Astrocyte (in vitro differentiated cells and primary cell): ENCODE data around the gene NSMCE3. TPM values are rescaled to one million over a fixed set of nuclear protein-coding genes. Genes with fewer than 3 reads are reported as not detected.

Experiments
- DNase-seq: peaks from one replicate; pipeline ENCODE4 v3.0.0-alpha.2; 2010; ENCODE audit warnings: low read depth
- FAIRE-seq: peaks from 2 replicates; lab custom pipeline; 2011; peaks lifted over from hg19 to GRCh38; lab: Jason Lieb, UNC
- H2AFZ ChIP-seq: 2 replicates; pipeline ENCODE4 v1.6.0; 2012; ENCODE audit warnings: low read depth, low read length, inconsistent platforms
- H3K27ac ChIP-seq: 2 replicates; pipeline ENCODE4 v1.5.1; 2011; ENCODE audit warnings: low read depth, low read length, inconsistent platforms
- H3K27me3 ChIP-seq: 2 replicates; pipeline ENCODE4 v1.6.0; 2011; ENCODE audit warnings: low read length, inconsistent platforms; ENCODE audit not compliant: insufficient read depth
- H3K36me3 ChIP-seq: 2 replicates; pipeline ENCODE4 v1.5.1; 2011; ENCODE audit warnings: low read length, inconsistent platforms; ENCODE audit not compliant: insufficient read depth
- H3K4me1 ChIP-seq: 2 replicates; pipeline ENCODE4 v1.5.1; 2011; ENCODE audit warnings: low read length, inconsistent platforms; ENCODE audit not compliant: insufficient read depth
- H3K4me2 ChIP-seq: 2 replicates; pipeline ENCODE4 v1.6.0; 2012; ENCODE audit warnings: low read length, inconsistent platforms
- H3K4me3 ChIP-seq: 2 replicates; pipeline ENCODE4 v1.5.1; 2011; ENCODE audit warnings: low read depth, mild to moderate bottlenecking, low read length, inconsistent platforms; ENCODE audit not compliant: insufficient read depth
- H3K79me2 ChIP-seq: 2 replicates; pipeline ENCODE4 v1.6.0; 2012; ENCODE audit warnings: mild to moderate bottlenecking, low read length, inconsistent platforms; ENCODE audit not compliant: insufficient read depth
- H3K9ac ChIP-seq: 2 replicates; pipeline ENCODE4 v1.6.0; 2012; ENCODE audit warnings: mild to moderate bottlenecking, low read length, inconsistent platforms
- H3K9me3 ChIP-seq: 2 replicates; pipeline ENCODE4 v1.5.1; 2012; ENCODE audit warnings: low read depth, mild to moderate bottlenecking, low read length, inconsistent platforms; ENCODE audit not compliant: insufficient read depth
- H4K20me1 ChIP-seq: 2 replicates; pipeline ENCODE4 v1.6.0; 2012; ENCODE audit warnings: low read length, inconsistent platforms; ENCODE audit not compliant: insufficient read depth
- H3K27ac Mint-ChIP-seq: one replicate; pipeline ENCODE4 v1.8.0; 2021; ENCODE audit warnings: mild to moderate bottlenecking, mixed read lengths; ENCODE audit not compliant: unreplicated experiment
- H3K27me3 Mint-ChIP-seq: one replicate; pipeline ENCODE4 v1.8.0; 2021; ENCODE audit warnings: low read depth, mixed read lengths; ENCODE audit not compliant: unreplicated experiment
- H3K36me3 Mint-ChIP-seq: one replicate; pipeline ENCODE4 v1.8.0; 2021; ENCODE audit warnings: low read depth, mixed read lengths; ENCODE audit not compliant: unreplicated experiment
- H3K4me1 Mint-ChIP-seq: one replicate; pipeline ENCODE4 v1.8.0; 2021; ENCODE audit warnings: low read depth, mixed read lengths; ENCODE audit not compliant: unreplicated experiment
- H3K4me3 Mint-ChIP-seq: one replicate; pipeline ENCODE4 v1.8.0; 2021; ENCODE audit warnings: mild to moderate bottlenecking, moderate library complexity, mixed read lengths; ENCODE audit not compliant: unreplicated experiment
- H3K9me3 Mint-ChIP-seq: one replicate; pipeline ENCODE4 v1.8.0; 2021; ENCODE audit warnings: mild to moderate bottlenecking, mixed read lengths; ENCODE audit not compliant: unreplicated experiment
- CTCF ChIP-seq: IDR thresholded peaks from 2 replicates; pipeline ENCODE4 v1.5.1; 2011; ENCODE audit warnings: low read depth, mild to moderate bottlenecking, inconsistent platforms, low read length, moderate library complexity; ENCODE audit not compliant: insufficient read depth
- EZH2 ChIP-seq: IDR thresholded peaks from 2 replicates; pipeline ENCODE4 v1.6.1; 2012; ENCODE audit warnings: mild to moderate bottlenecking, low read length, inconsistent platforms; ENCODE audit not compliant: insufficient read depth
- total RNA-seq: library from RNA; stranded (reverse); gene quantifications from 2 replicates; pipeline ENCODE4 v1.2.1, GENCODE V29; 2021

NSMCE3 gene
- total RNA-seq, 1 donor from 2014 or later, result 8.3 TPM

- H3K27me3 Mint-ChIP-seq, result no peaks in the 10 kb centered on the region
- no peaks in the 10 kb centered on the region for H3K36me3 ChIP-seq
- TF ChIP-seq EZH2 (no peak), CTCF (no peak)
- DNase-seq (no peak), FAIRE-seq (no peak)
- H3K27ac Mint-ChIP-seq, result no peak overlapping the region
- no peaks in the 10 kb centered on the region for H4K20me1 ChIP-seq
- no peaks in the 10 kb centered on the region for H3K9me3 ChIP-seq
- no peaks in the 10 kb centered on the region for H3K4me1 ChIP-seq
- H2AFZ ChIP-seq, result no peak overlapping the region
- H3K4me1 Mint-ChIP-seq, result no peaks in the 10 kb centered on the region
- no peak overlapping the region for H3K27ac ChIP-seq
- no peak overlapping the region for H3K4me3 ChIP-seq
- no peak overlapping the region for H3K4me3 Mint-ChIP-seq
- no peaks in the 10 kb centered on the region for H3K27me3 ChIP-seq
- no peaks in the 10 kb centered on the region for H3K9me3 Mint-ChIP-seq
- no peak overlapping the region for H3K9ac ChIP-seq
- no peak overlapping the region for H3K4me2 ChIP-seq
- no peaks in the 10 kb centered on the region for H3K79me2 ChIP-seq
- no peaks in the 10 kb centered on the region for H3K36me3 Mint-ChIP-seq
Observed at GRCh38 chr15:29242456-29243242, 27.0 kb downstream of the NSMCE3 start.

GRCh38 chr15:29241207-29241606, 28.4 kb downstream of the NSMCE3 start:
- no peaks in the 10 kb centered on the region for H3K4me1 ChIP-seq
- Mint-ChIP-seq H3K36me3 (no peaks in the 10 kb centered on the region), H3K4me3 (no peak overlapping the region), H3K27me3 (no peaks in the 10 kb centered on the region), H3K4me1 (no peaks in the 10 kb centered on the region), H3K27ac (no peak overlapping the region), H3K9me3 (no peaks in the 10 kb centered on the region)
- DNase-seq, result no peak
- no peaks in the 10 kb centered on the region for H3K79me2 ChIP-seq
- H3K9ac ChIP-seq, result no peak overlapping the region
- FAIRE-seq, result no peak
- H3K4me3 ChIP-seq, result no peak overlapping the region
- H3K27ac ChIP-seq, result no peak overlapping the region
- no peaks in the 10 kb centered on the region for H3K36me3 ChIP-seq
- H4K20me1 ChIP-seq, result no peaks in the 10 kb centered on the region
- no peaks in the 10 kb centered on the region for H3K9me3 ChIP-seq
- H2AFZ ChIP-seq, result no peak overlapping the region
- no peaks in the 10 kb centered on the region for H3K27me3 ChIP-seq
- TF ChIP-seq EZH2, result no peak
- TF ChIP-seq CTCF, result no peak
- no peak overlapping the region for H3K4me2 ChIP-seq

GRCh38 chr15:29239395-29239794, 30.2 kb downstream of the NSMCE3 start:
- H3K4me3 ChIP-seq, result no peak overlapping the region
- H3K27ac Mint-ChIP-seq, result no peak overlapping the region
- DNase-seq (no peak), FAIRE-seq (no peak)
- H3K4me1 ChIP-seq, result no peaks in the 10 kb centered on the region
- no peaks in the 10 kb centered on the region for H3K27me3 ChIP-seq
- no peak overlapping the region for H3K9ac ChIP-seq
- no peaks in the 10 kb centered on the region for H3K79me2 ChIP-seq
- no peaks in the 10 kb centered on the region for H4K20me1 ChIP-seq
- H3K4me3 Mint-ChIP-seq, result no peak overlapping the region
- no peak for TF ChIP-seq CTCF
- TF ChIP-seq EZH2, result no peak
- H3K27ac ChIP-seq, result no peak overlapping the region
- no peaks in the 10 kb centered on the region for H3K9me3 ChIP-seq
- no peaks in the 10 kb centered on the region for H3K36me3 Mint-ChIP-seq
- H3K36me3 ChIP-seq, result no peaks in the 10 kb centered on the region
- H3K9me3 Mint-ChIP-seq, result peaks cover 5% of the 10 kb centered on the region
- no peak overlapping the region for H3K4me2 ChIP-seq
- H3K4me1 Mint-ChIP-seq, result no peaks in the 10 kb centered on the region
- no peak overlapping the region for H2AFZ ChIP-seq
- H3K27me3 Mint-ChIP-seq, result no peaks in the 10 kb centered on the region
